Stomach (tissue), 9 donors: Measurements from ENCODE around the gene PGBD5. TPM values are rescaled to one million over a fixed set of nuclear protein-coding genes. Genes with fewer than 3 reads are reported as not detected.

ENCODE experiments used
- DNase-seq, 2 donors: peaks; one replicate each; pipeline versions ENCODE4 v3.0.0 to v3.0.0-alpha.2; 2013 to 2019
- H3K27ac ChIP-seq, 5 donors: fragments of 200-600 bp in 4 of 5; sonication (generic) in 4 of 5; one replicate each; pipeline ENCODE4 v1.5.1; 2013 to 2019; ENCODE audit warnings: mild to moderate bottlenecking in 1 of 5, moderate library complexity in 1 of 5
- H3K27me3 ChIP-seq, 3 donors: fragments of 200-600 bp; sonication (generic); one replicate each; pipeline ENCODE4 v1.5.1; 2017 to 2019; ENCODE audit warnings: mixed run types in 1 of 3
- H3K36me3 ChIP-seq, 4 donors: fragments of 200-600 bp; sonication (generic); 1 replicate in 3 of 4; 2 replicates in 1 of 4; pipeline ENCODE4 v1.5.1; 2016 to 2019
- H3K4me1 ChIP-seq, 4 donors: fragments of 200-600 bp; sonication (generic); one replicate each; pipeline ENCODE4 v1.5.1; 2016 to 2019
- H3K4me3 ChIP-seq, 4 donors: fragments of 200-600 bp; sonication (generic) in 3 of 4; one replicate each; pipeline ENCODE4 v1.5.1; 2016 to 2019; ENCODE audit warnings: mild to moderate bottlenecking in 1 of 4
- H3K9me3 ChIP-seq, 4 donors: fragments of 200-600 bp; sonication (generic); one replicate each; pipeline ENCODE4 v1.5.1; 2016 to 2019
- EP300 ChIP-seq: sonication (generic); formaldehyde crosslinking; IDR thresholded peaks from one replicate; pipeline ENCODE4 v1.6.1; 2017; ENCODE audit warnings: antibody characterized with exemption
- POLR2A ChIP-seq, 4 donors: fragments of 450-650 bp; IDR thresholded peaks; one replicate each; pipeline ENCODE4 v1.6.1; 2016; ENCODE audit warnings: antibody characterized with exemption in 4 of 4, control low read depth in 2 of 4, mild to moderate bottlenecking in 1 of 4, moderate library complexity in 1 of 4
- POLR2AphosphoS5 ChIP-seq, 3 donors: sonication (generic); formaldehyde crosslinking; IDR thresholded peaks; one replicate each; pipeline ENCODE4 v1.6.1; 2016; ENCODE audit warnings: antibody characterized with exemption in 3 of 3
- WGBS, 5 donors: extraction: QIAGEN DNeasy Blood & Tissue Kit in 3 of 5; methylation state at CpG; one replicate each; pipeline versions ENCODE4 v1.1.5 to v1.1.7; 2013 to 2018; 5-methylcytosine and 5-hydroxymethylcytosine counted together
- intact Hi-C: fragments of 100-400 bp; cut with DNase I; formaldehyde crosslinking; loops from one replicate; pipeline ENCODE4 v1.15.1; 2023; ENCODE audit warnings: low total_unique reads
- polyA plus RNA-seq, 3 donors: library from polyadenylated mRNA; stranded (reverse); fragments of 200-250 nt; gene quantifications; one replicate each; pipeline ENCODE4 v1.2.3, GENCODE V29; 2013
- total RNA-seq, 5 donors: library from RNA; depleted of rRNA; stranded (reverse); fragments of >200 nt; gene quantifications; one replicate each; pipeline versions ENCODE4 v1.1.0 to v1.2.3, GENCODE V29; 2014 to 2016
- TF ChIP-seq, protein P1 (sequence below), 7 experiments: fragments of 450-650 bp in 4 of 7; fragments of 200-600 bp in 3 of 7; sonication (generic) in 3 of 7; IDR thresholded peaks; one replicate each; pipeline ENCODE4 v1.5.1; 2016 to 2019; ENCODE audit warnings: antibody characterized with exemption in 7 of 7, control low read depth in 2 of 7, mild to moderate bottlenecking in 1 of 7
- donor health status: healthy with polysubstance abuse.
- donor health status: Bipolar disorder and iron deficiency.
- donor health status: healthy.

Gene PGBD5
- total and polyA plus RNA-seq, 8 donors = under 0.01 to 1.2 (median 0.34) TPM

DNA sequence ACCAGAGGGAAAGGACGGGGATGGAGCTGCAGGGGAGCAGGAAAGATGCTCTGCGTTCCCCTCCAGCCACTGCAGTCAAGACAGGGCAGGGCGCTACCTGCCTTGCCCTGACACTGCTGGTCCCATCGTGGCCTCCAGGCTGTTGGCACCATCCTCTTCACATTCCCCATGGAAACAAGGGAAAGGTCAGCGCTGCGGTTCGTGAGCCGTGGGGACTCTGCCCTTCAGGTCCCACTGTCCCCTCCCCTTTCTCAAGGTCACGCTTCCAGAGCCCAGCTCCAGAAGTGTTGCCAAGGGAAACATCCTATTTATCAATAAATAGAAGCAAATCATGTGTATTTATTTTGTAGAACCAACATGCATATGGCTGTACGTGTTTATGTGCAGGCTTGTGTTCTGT, 56.0 kb downstream of the PGBD5 start:
- Histone ChIP-seq H3K27me3 (no peaks in the 10 kb centered on the region), H3K27ac (no peak overlapping the region), H3K4me3 (no peak overlapping the region), H3K4me1 (no peaks in the 10 kb centered on the region), H3K36me3 (no peaks in the 10 kb centered on the region), H3K9me3 (no peaks in the 10 kb centered on the region)
- TF ChIP-seq, protein P1, sequence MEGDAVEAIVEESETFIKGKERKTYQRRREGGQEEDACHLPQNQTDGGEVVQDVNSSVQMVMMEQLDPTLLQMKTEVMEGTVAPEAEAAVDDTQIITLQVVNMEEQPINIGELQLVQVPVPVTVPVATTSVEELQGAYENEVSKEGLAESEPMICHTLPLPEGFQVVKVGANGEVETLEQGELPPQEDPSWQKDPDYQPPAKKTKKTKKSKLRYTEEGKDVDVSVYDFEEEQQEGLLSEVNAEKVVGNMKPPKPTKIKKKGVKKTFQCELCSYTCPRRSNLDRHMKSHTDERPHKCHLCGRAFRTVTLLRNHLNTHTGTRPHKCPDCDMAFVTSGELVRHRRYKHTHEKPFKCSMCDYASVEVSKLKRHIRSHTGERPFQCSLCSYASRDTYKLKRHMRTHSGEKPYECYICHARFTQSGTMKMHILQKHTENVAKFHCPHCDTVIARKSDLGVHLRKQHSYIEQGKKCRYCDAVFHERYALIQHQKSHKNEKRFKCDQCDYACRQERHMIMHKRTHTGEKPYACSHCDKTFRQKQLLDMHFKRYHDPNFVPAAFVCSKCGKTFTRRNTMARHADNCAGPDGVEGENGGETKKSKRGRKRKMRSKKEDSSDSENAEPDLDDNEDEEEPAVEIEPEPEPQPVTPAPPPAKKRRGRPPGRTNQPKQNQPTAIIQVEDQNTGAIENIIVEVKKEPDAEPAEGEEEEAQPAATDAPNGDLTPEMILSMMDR (IDR thresholded peaks at IDR 0.05) = no peak
- no peak for TF ChIP-seq EP300
- no peak for TF ChIP-seq POLR2A (IDR thresholded peaks at IDR 0.05)
- no peak for TF ChIP-seq POLR2AphosphoS5 (IDR thresholded peaks at IDR 0.05)
- WGBS, 5 donors = 80 to 89% (median 86%) methylated on average over 10 of the region's 10 CpGs
- no peak for DNase-seq
- intact Hi-C loops = no loop called here

DNA sequence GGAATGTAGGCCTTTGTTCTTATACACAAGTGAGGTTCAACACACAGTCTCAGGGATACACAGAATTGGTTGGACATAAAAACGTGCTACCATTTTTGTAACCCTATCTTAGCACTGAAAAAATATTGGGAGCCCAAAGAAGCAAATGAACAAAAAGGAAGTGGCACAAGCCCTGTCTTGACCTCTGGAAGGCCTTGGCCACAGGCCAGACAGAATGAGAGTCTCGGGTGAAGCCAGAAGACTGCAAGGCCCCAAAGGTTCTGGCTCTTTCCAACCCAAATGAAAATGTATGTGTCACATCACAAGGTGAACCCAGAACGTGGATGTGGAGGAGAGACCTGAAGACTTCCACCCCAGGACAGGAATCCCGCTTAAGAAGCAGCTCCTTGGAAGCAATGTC, 57.3 kb downstream of the PGBD5 start:
- no peaks in the 10 kb centered on the region for H3K9me3 ChIP-seq
- H3K27me3 ChIP-seq = no peaks in the 10 kb centered on the region
- no peak overlapping the region for H3K4me3 ChIP-seq
- TF ChIP-seq POLR2AphosphoS5 (IDR thresholded peaks at IDR 0.05) (no peak), POLR2A (IDR thresholded peaks at IDR 0.05) (no peak), EP300 (no peak)
- TF ChIP-seq, protein P1 (IDR thresholded peaks at IDR 0.05) = no peak
- no peaks in the 10 kb centered on the region for H3K4me1 ChIP-seq
- H3K36me3 ChIP-seq = no peaks in the 10 kb centered on the region
- WGBS, 5 donors = 51 to 77% (median 61%) methylated on average over 4 of the region's 4 CpGs
- H3K27ac ChIP-seq = no peak overlapping the region
- DNase-seq = no peak
- intact Hi-C loops = no loop called here

DNA sequence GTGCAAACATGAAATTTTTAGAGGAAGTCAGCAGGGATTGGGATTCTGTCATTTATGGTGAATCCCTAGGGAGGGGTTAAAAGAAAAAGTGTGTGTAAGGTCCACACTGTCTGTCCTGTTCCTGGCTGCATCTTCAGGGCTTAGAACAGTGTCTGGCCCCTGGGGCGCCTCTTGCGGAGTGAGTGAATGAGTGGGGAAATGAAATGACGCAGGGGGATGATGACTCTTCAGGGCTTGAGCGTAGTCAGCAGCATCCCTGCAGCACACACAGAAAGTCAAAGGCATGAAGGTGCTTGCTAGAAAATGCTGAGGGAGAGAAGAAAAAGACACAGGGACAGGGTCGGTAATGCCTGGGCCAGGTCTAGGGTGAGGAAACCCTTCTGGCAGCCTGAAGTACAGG, 57.8 kb downstream of the PGBD5 start:
- Histone ChIP-seq H3K27ac (no peak overlapping the region), H3K4me1 (no peaks in the 10 kb centered on the region), H3K4me3 (no peak overlapping the region), H3K9me3 (no peaks in the 10 kb centered on the region), H3K27me3 (no peaks in the 10 kb centered on the region), H3K36me3 (no peaks in the 10 kb centered on the region)
- WGBS, 5 donors = 74 to 95% (median 78%) methylated on average over 5 of the region's 5 CpGs
- TF ChIP-seq EP300 = no peak
- TF ChIP-seq POLR2A (IDR thresholded peaks at IDR 0.05) = no peak
- TF ChIP-seq POLR2AphosphoS5 (IDR thresholded peaks at IDR 0.05) = no peak
- TF ChIP-seq, protein P1 (IDR thresholded peaks at IDR 0.05) = no peak
- no peak for DNase-seq
- intact Hi-C loops = no loop called here

DNA sequence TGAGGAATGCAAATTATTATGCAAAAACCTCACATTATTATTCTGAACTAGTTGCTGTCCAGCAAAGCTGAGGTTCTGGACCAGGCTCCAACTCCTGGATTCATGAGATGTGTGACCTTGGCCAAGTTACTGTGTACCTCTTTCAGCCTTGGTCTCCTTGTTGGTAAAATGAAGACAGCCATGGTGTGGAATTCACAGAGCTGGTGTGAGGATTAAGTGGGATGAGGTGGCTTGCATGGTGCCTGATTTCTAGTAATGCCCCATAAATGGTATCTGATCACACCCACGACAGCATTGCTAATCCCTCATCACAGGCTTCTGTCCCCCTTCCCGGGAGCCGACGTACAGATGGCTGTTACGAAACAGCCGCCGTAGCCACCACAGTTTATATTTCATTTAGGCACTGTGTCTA, 59.6 kb downstream of the PGBD5 start:
- 75 to 88% (median 81%) methylated on average over 7 of the region's 7 CpGs for WGBS, 5 donors
- H3K9me3 ChIP-seq = no peaks in the 10 kb centered on the region
- no peaks in the 10 kb centered on the region for H3K4me1 ChIP-seq
- TF ChIP-seq POLR2A (IDR thresholded peaks at IDR 0.05) (no peak), POLR2AphosphoS5 (IDR thresholded peaks at IDR 0.05) (no peak), EP300 (no peak)
- TF ChIP-seq, protein P1 (IDR thresholded peaks at IDR 0.05) = no peak
- no peaks in the 10 kb centered on the region for H3K36me3 ChIP-seq
- no peak for DNase-seq
- H3K27ac ChIP-seq = no peak overlapping the region
- H3K27me3 ChIP-seq = peaks cover 0 to 8% (median 0%) of the 10 kb centered on the region in 3 donors
- no peak overlapping the region for H3K4me3 ChIP-seq
- intact Hi-C loops = no loop called here
